Retinal pigment epithelial cell (primary cell): ENCODE measurements around the gene KCNC1.

Source experiments
- DNase-seq: peaks from one replicate; pipeline ENCODE4 v3.0.0-alpha.2; 2010; ENCODE audit warnings: low read depth
- H3K4me3 ChIP-seq: 2 replicates; pipeline ENCODE4 v1.5.1; 2011; ENCODE audit warnings: mild to moderate bottlenecking, low read length, control low read depth, moderate library complexity
- TF ChIP-seq, protein P1 (sequence below): conservative IDR thresholded peaks from 2 replicates; pipeline ENCODE4 v1.5.1; 2011; ENCODE audit warnings: low read depth, low read length, control low read depth, inconsistent platforms

Gene KCNC1

DNA sequence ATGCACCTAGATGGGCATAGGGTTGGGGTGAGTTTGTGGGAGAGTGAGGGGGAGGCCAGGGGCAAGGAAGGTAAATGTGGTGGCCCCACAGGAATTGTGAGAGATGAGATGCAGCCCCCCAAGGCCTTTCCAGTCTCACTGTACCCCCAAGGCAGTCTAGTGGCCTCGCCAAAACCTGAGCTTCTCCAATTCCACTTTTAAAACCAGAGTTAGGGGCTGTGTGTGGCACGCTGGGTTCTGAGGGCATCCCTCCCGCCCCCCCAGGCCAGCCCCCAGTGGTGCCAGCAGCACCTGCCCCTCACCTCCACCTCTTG is 40.4 kb downstream of the KCNC1 start:
- DNase-seq = no peak
- TF ChIP-seq, protein P1, sequence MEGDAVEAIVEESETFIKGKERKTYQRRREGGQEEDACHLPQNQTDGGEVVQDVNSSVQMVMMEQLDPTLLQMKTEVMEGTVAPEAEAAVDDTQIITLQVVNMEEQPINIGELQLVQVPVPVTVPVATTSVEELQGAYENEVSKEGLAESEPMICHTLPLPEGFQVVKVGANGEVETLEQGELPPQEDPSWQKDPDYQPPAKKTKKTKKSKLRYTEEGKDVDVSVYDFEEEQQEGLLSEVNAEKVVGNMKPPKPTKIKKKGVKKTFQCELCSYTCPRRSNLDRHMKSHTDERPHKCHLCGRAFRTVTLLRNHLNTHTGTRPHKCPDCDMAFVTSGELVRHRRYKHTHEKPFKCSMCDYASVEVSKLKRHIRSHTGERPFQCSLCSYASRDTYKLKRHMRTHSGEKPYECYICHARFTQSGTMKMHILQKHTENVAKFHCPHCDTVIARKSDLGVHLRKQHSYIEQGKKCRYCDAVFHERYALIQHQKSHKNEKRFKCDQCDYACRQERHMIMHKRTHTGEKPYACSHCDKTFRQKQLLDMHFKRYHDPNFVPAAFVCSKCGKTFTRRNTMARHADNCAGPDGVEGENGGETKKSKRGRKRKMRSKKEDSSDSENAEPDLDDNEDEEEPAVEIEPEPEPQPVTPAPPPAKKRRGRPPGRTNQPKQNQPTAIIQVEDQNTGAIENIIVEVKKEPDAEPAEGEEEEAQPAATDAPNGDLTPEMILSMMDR = no peak
- H3K4me3 ChIP-seq = no peak overlapping the region

DNA sequence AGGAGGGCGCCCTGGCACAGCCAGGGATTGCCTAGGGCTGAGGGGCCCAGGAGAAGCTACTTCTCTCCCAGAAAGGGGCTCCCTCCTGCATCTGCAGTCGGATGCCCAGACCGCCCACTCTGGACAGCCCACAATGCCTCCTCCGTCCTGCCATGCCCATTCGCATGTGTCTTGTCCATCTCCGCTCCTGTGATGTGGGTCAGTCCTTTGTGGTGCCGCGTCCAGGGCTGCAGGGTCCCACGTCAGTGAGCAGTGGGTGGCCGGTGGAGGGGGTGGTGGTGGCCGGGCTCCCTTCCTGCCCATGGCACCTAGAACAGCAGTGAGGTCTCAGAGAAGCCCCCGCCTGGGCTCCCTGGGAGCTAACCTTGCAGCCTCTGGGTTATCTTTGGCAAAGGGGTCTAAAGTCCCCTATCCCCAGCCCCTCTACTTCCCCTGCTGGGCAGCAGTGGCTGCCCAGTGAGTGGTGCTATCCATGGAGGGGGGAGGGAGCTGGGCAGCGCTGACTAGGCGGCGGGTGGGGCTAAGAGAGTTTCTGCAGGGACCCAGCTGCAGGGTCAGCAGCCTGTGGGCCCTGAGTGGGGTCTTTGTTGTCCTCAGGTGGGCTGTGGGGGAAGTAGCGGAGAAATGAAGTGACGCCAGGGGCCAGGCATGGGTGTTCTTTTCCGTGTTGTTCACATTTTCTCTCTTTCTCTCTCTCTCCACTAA is 41.1 kb downstream of the KCNC1 start:
- no peak overlapping the region for H3K4me3 ChIP-seq
- TF ChIP-seq, protein P1 = no peak
- DNase-seq = no peak

DNA sequence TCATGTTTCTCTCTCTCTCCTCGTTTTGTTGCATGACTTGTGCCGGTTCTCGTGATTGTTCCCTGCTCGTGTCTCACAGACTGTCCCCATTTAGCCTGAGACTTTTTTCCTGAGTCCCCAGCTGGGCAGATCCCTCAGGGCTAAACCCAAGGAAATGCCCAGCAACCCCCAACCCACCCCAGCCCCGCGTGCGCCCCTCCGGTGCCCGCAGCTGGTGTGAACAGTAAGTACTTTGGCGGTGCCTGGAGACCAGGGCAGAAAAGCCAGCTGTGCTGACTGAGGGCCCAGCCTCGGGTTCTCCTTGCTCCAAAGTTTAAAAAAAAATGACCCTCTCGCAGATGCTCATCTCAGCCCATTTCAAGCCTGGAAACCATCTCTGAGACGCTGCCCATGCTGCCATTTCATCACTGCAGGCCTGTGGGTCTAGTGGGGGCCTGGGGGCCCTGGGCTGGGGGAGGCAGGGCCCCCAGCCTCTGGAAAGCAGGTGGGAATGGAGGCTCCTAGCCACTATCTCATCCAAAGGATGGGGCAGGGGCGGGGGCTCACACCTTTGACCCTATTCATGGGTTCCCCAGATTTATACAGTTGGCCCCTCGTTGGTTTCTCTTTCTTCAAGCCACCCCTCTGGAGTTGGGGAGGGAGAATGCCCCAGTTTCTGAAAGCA is 41.8 kb downstream of the KCNC1 start:
- TF ChIP-seq, protein P1 = no peak
- DNase-seq = no peak
- no peak overlapping the region for H3K4me3 ChIP-seq

DNA sequence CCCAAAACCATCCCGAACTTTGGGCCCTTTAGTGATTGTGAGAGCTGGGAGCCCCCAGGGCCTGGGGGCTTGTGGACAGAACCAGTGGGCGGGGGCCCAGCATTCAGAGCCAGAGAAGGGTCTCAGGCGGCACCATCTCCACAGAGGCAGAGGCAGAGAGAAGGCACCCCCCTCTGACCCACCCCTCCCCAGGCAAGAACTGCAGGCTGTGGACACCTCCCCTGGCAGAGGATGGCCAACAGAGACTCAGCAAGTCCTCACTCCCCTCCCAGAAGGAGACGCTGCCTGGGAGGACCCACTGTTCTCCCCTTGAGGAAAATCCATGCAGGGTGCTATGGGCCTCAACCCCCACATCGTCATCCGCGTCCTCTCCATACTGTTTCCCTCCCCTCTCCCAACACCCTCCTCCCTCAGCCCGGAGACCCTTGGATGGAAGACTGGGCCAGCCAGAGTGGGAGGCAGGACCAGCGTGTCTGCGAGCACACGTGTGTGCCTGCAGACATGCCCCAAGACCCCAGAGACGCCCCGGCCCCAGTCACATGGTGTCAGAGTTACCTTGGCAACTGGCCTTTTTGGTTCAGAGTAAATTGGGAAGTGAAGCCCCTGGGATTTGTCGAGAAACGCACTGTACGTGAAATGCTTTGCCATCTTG is 42.6 kb downstream of the KCNC1 start:
- no peak for DNase-seq
- no peak overlapping the region for H3K4me3 ChIP-seq
- TF ChIP-seq, protein P1 = no peak

DNA sequence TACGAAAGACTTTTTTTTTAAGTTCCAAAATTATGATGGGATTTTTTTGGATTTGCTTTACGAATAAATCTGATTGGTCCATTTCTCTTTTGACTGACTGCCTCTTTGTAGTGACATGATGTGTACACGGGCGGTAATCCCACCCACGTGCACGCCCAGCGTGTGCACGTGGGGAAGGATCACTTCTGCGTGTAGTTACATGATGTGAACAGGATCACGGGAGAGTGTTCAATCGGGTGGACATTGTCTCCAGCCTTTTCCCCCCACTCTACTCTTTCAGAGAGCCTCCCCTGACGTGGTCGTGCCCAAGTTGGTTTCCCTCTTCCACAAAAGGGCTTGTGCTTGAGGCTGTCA is 43.1 kb downstream of the KCNC1 start:
- TF ChIP-seq, protein P1 = no peak
- no peak overlapping the region for H3K4me3 ChIP-seq
- DNase-seq = no peak

DNA sequence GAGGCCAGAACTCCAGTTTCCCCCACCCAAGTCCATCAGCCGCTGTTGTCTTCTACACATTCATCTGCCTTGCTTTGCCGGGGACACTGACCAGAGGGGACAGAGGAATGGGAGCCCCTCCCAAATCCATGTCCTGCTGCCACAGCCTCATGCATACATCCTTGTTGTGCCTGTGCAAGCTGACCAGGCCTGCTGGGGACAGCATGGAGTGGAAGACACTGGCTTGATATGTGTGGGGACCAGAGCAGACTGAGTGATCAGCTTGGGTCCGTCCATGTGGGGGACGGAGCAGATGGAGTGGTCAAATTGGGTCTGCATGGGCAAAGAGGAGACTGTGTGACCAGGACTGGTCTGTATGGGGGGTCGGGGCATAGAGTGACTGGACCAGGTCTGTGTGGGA is 43.8 kb downstream of the KCNC1 start:
- DNase-seq = no peak
- H3K4me3 ChIP-seq = no peak overlapping the region
- TF ChIP-seq, protein P1 = no peak
